PC-9 (cell line): Measurements from ENCODE around the gene ALK. TPM values are rescaled to one million over a fixed set of nuclear protein-coding genes. Genes with fewer than 3 reads are reported as not detected.

ENCODE experiments used
- BruUV-seq: library from RNA; stranded (reverse); fragments of 400-500 nt; replicated peaks from 2 replicates; lab custom pipeline; 2021; lab: Mats Ljungman, UMichigan
- CTCF ChIA-PET: fragments of 300-600 bp; sonication (Branson Sonifier 250); formaldehyde crosslinking; loops from one replicate; lab custom pipeline; 2022; ENCODE audit warnings: antibody characterized with exemption; lab: Charles Lee
- POLR2A ChIA-PET: fragments of 300-600 bp; sonication (Branson Sonifier 250); formaldehyde crosslinking; loops from one replicate; lab custom pipeline; 2022; ENCODE audit warnings: antibody characterized with exemption; ENCODE audit not compliant: unreplicated experiment; lab: Charles Lee
- DNase-seq, 2 experiments: peaks; one replicate each; pipeline versions ENCODE4 v3.0.0 to v3.0.0-alpha.2; 2015 to 2022; ENCODE audit warnings: mixed read lengths in 1 of 2
- H2AFZ ChIP-seq: fragments of 200-600 bp; sonication (generic); 2 replicates; pipeline ENCODE4 v1.8.1; 2017; ENCODE audit warnings: antibody characterized with exemption
- H3F3A ChIP-seq: fragments of 200-600 bp; sonication (generic); 2 replicates; pipeline ENCODE4 v1.8.1; 2017; ENCODE audit warnings: antibody characterized with exemption, mild to moderate bottlenecking, low read depth; ENCODE audit not compliant: insufficient read depth
- H3K27ac ChIP-seq: fragments of 200-600 bp; sonication (generic); 2 replicates; pipeline ENCODE4 v1.6.1; 2016; ENCODE audit warnings: mixed run types
- H3K27me3 ChIP-seq: fragments of 200-600 bp; sonication (generic); 2 replicates; pipeline ENCODE4 v1.6.1; 2016; ENCODE audit warnings: low read depth, mixed run types; ENCODE audit not compliant: insufficient read depth
- H3K36me3 ChIP-seq: fragments of 200-600 bp; sonication (generic); 2 replicates; pipeline ENCODE4 v1.6.1; 2016; ENCODE audit warnings: low read depth, mixed run types
- H3K4me1 ChIP-seq: fragments of 200-600 bp; sonication (generic); replicated peaks from 2 replicates; pipeline ENCODE4 v1.6.1; 2016; ENCODE audit warnings: mixed run types; ENCODE audit not compliant: insufficient read depth
- H3K4me2 ChIP-seq: fragments of 200-600 bp; sonication (generic); 2 replicates; pipeline ENCODE4 v1.6.1; 2017; ENCODE audit warnings: mixed run types
- H3K4me3 ChIP-seq: fragments of 200-600 bp; sonication (generic); 2 replicates; pipeline ENCODE4 v1.6.1; 2016; ENCODE audit warnings: mixed run types
- H3K79me2 ChIP-seq: fragments of 200-600 bp; sonication (generic); 2 replicates; pipeline ENCODE4 v1.6.1; 2017; ENCODE audit warnings: low read depth, mixed run types
- H3K9me2 ChIP-seq: fragments of 200-600 bp; sonication (generic); 2 replicates; pipeline ENCODE4 v1.8.1; 2017; ENCODE audit warnings: mild to moderate bottlenecking; ENCODE audit not compliant: insufficient read depth
- H3K9me3 ChIP-seq: fragments of 200-600 bp; sonication (generic); 2 replicates; pipeline ENCODE4 v1.8.1; 2016; ENCODE audit warnings: low read depth; ENCODE audit not compliant: insufficient read depth
- H4K20me1 ChIP-seq: fragments of 200-600 bp; sonication (generic); 2 replicates; pipeline ENCODE4 v1.8.1; 2017; ENCODE audit not compliant: insufficient read depth
- EZH2 ChIP-seq: fragments of 200-600 bp; sonication (generic); IDR thresholded peaks from 2 replicates; pipeline ENCODE4 v1.8.0; 2017; ENCODE audit warnings: antibody characterized with exemption, low read depth
- intact Hi-C: fragments of 100-400 bp; cut with micrococcal nuclease; formaldehyde crosslinking; loops from one replicate; pipeline ENCODE4 v1.10.0; 2022; ENCODE audit not compliant: unreplicated experiment
- total RNA-seq: library from RNA; stranded (reverse); gene quantifications from 2 replicates; pipeline ENCODE4 v1.2.3, GENCODE V29; 2021
- TF ChIP-seq, protein P1 (sequence below): fragments of 200-600 bp; sonication (generic); conservative IDR thresholded peaks from 2 replicates; pipeline ENCODE4 v1.6.1; 2017; ENCODE audit warnings: mixed run types, antibody characterized with exemption, mild to moderate bottlenecking, moderate library complexity

Gene ALK
- total RNA-seq, 1 experiment from 2014 or later: not detected

- Histone ChIP-seq H4K20me1 (no peaks in the 10 kb centered on the region), H3K4me3 (no peak overlapping the region), H3K27ac (no peak overlapping the region), H3K4me1 (no peaks in the 10 kb centered on the region), H3F3A (no peaks in the 10 kb centered on the region), H3K4me2 (no peak overlapping the region), H2AFZ (no peak overlapping the region), H3K79me2 (no peaks in the 10 kb centered on the region), H3K36me3 (no peaks in the 10 kb centered on the region), H3K9me2 (no peaks in the 10 kb centered on the region), H3K9me3 (no peaks in the 10 kb centered on the region), H3K27me3 (peaks cover 56% of the 10 kb centered on the region)
- no peak for TF ChIP-seq EZH2
- TF ChIP-seq, protein P1, sequence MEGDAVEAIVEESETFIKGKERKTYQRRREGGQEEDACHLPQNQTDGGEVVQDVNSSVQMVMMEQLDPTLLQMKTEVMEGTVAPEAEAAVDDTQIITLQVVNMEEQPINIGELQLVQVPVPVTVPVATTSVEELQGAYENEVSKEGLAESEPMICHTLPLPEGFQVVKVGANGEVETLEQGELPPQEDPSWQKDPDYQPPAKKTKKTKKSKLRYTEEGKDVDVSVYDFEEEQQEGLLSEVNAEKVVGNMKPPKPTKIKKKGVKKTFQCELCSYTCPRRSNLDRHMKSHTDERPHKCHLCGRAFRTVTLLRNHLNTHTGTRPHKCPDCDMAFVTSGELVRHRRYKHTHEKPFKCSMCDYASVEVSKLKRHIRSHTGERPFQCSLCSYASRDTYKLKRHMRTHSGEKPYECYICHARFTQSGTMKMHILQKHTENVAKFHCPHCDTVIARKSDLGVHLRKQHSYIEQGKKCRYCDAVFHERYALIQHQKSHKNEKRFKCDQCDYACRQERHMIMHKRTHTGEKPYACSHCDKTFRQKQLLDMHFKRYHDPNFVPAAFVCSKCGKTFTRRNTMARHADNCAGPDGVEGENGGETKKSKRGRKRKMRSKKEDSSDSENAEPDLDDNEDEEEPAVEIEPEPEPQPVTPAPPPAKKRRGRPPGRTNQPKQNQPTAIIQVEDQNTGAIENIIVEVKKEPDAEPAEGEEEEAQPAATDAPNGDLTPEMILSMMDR: no peak
- ChIA-PET CTCF (no interaction called here), POLR2A (no interaction called here)
- BruUV-seq: no TSS peak
- intact Hi-C loops: no loop called here
- no peak for DNase-seq
Observed at GRCh38 chr2:29596584-29596983, 324.8 kb downstream of the ALK start.

DNA sequence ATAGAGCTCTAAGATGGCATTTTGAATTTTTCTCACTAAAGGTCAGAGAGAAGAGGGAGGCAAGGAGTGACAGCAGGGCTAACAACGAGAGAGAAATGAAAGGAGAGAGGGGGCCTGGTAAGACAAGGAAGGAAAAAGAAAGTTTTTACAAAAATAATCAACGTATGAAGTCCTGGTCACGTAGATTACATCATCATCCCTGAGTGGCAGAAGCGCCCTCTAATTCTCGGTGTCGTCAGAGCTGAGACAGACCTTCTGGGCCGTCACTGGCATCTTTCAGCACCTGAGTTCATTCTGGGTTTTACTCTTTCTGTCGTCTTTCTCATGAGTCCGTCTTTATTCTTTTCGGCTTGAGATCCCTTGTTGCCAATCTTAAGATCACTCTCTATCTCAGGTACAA is 329.8 kb downstream of the ALK start:
- Histone ChIP-seq H3K79me2 (no peaks in the 10 kb centered on the region), H3K4me2 (no peak overlapping the region), H3K4me1 (no peaks in the 10 kb centered on the region), H3F3A (no peaks in the 10 kb centered on the region), H3K9me2 (no peaks in the 10 kb centered on the region), H3K27me3 (peaks cover 74% of the 10 kb centered on the region), H3K27ac (no peak overlapping the region), H4K20me1 (no peaks in the 10 kb centered on the region), H3K36me3 (no peaks in the 10 kb centered on the region), H3K9me3 (no peaks in the 10 kb centered on the region), H2AFZ (no peak overlapping the region), H3K4me3 (no peak overlapping the region)
- no TSS peak for BruUV-seq
- no peak for DNase-seq
- intact Hi-C loops: no loop called here
- ChIA-PET POLR2A (no interaction called here), CTCF (no interaction called here)
- TF ChIP-seq EZH2: no peak
- TF ChIP-seq, protein P1: no peak

- CTCF ChIA-PET: no interaction called here
- Histone ChIP-seq H3K4me2 (no peak overlapping the region), H3K9me2 (no peaks in the 10 kb centered on the region; the same call in 1 of the 2 replicates), H3K4me1 (no peaks in the 10 kb centered on the region), H3K9me3 (no peaks in the 10 kb centered on the region), H3K79me2 (no peaks in the 10 kb centered on the region), H3F3A (no peaks in the 10 kb centered on the region), H3K4me3 (no peak overlapping the region), H4K20me1 (no peaks in the 10 kb centered on the region), H3K36me3 (no peaks in the 10 kb centered on the region), H3K27ac (no peak overlapping the region), H2AFZ (no peak overlapping the region), H3K27me3 (peaks cover 61% of the 10 kb centered on the region)
- POLR2A ChIA-PET: no interaction called here
- no TSS peak for BruUV-seq
- DNase-seq: no peak
- intact Hi-C loops: no loop called here
- TF ChIP-seq, protein P1: no peak
- no peak for TF ChIP-seq EZH2
Observed at GRCh38 chr2:29590211-29590610, 331.2 kb downstream of the ALK start.
